K562 (cell line): ENCODE data around the gene ATG13. TPM values are rescaled to one million over a fixed set of nuclear protein-coding genes. Genes with fewer than 3 reads are reported as not detected.

Source experiments
- ATAC-seq: fragments of 200-7000 bp; cut with Tn5 transposase; 3 replicates; pipeline ENCODE4 v1.9.1; 2020; ENCODE audit warnings: moderate library complexity
- BruUV-seq: library from RNA; stranded (reverse); fragments of 400-500 nt; replicated peaks from 2 replicates; lab custom pipeline; 2021; lab: Mats Ljungman, UMichigan
- CTCF ChIA-PET: fragments of 300-600 bp; formaldehyde crosslinking; extraction: SDS; loops from one replicate; lab custom pipeline; 2021; ENCODE audit warnings: low intra/inter-chr PET ratio; lab: Yijun Ruan, JAX
- POLR2A ChIA-PET: fragments of 300-600, 350-650 bp; sonication (Branson Sonifier 250); formaldehyde crosslinking; extraction: SDS; loops from one replicate; lab custom pipeline; 2021; ENCODE audit warnings: antibody characterized with exemption, inconsistent platforms; lab: Yijun Ruan, JAX
- DNase-seq, 4 experiments: peaks; one replicate each; pipeline versions ENCODE4 v3.0.0 to v3.0.0-alpha.2; 2011 to 2018; ENCODE audit warnings: low spot score in 3 of 4, mixed read lengths in 3 of 4; ENCODE audit errors: extremely low read depth in 1 of 4
- FAIRE-seq: peaks from 2 replicates; lab custom pipeline; 2011; peaks lifted over from hg19 to GRCh38; lab: Jason Lieb, UNC
- H2AFZ ChIP-seq: 2 replicates; pipeline ENCODE4 v1.6.0; 2011; ENCODE audit warnings: low read depth, low read length, control low read depth, inconsistent platforms
- H3K27ac ChIP-seq: fragments of 200-600 bp; 3 replicates; pipeline ENCODE4 v1.8.0; 2011; ENCODE audit warnings: low read depth, mild to moderate bottlenecking, control low read depth, inconsistent platforms, low read length, moderate library complexity, mixed read lengths; ENCODE audit errors: extremely low read depth
- H3K27me3 ChIP-seq, 2 experiments: fragments of 300-600 bp in 1 of 2; 2 replicates in 1 of 2; 3 replicates in 1 of 2; pipeline versions ENCODE4 v1.6.0 to v1.8.0; 2011; ENCODE audit warnings: inconsistent platforms in 2 of 2, low read length in 2 of 2, mild to moderate bottlenecking in 1 of 2, mixed read lengths in 1 of 2, moderate library complexity in 1 of 2; ENCODE audit not compliant: control insufficient read depth in 2 of 2, insufficient read depth in 2 of 2
- H3K36me3 ChIP-seq: fragments of 300-600 bp; 3 replicates; pipeline ENCODE4 v1.8.0; 2011; ENCODE audit warnings: mild to moderate bottlenecking, low read length, inconsistent platforms; ENCODE audit not compliant: control insufficient read depth, insufficient read depth
- H3K4me1 ChIP-seq, 2 experiments: fragments of 200-600 bp in 1 of 2; replicated peaks in 1 of 2; 2 replicates in 1 of 2; 3 replicates in 1 of 2; pipeline versions ENCODE4 v1.5.1 to v1.8.0; 2011; ENCODE audit warnings: inconsistent platforms in 2 of 2, low read length in 2 of 2, mild to moderate bottlenecking in 1 of 2, mixed read lengths in 1 of 2, moderate library complexity in 1 of 2; ENCODE audit not compliant: control insufficient read depth in 2 of 2, insufficient read depth in 2 of 2
- H3K4me2 ChIP-seq: 2 replicates; pipeline ENCODE4 v1.6.1; 2011; ENCODE audit warnings: low read length, control low read depth, inconsistent platforms, mixed read lengths; ENCODE audit not compliant: insufficient read depth
- H3K4me3 ChIP-seq: fragments of 200-600 bp; sonication (generic), shearing (Covaris generic); 2 replicates; pipeline ENCODE4 v1.5.1; 2016; ENCODE audit warnings: control low read depth, inconsistent platforms
- H3K79me2 ChIP-seq: fragments of 200-600 bp; 3 replicates; pipeline ENCODE4 v1.8.0; 2011; ENCODE audit warnings: low read length, inconsistent platforms; ENCODE audit not compliant: control insufficient read depth, insufficient read depth
- H3K9ac ChIP-seq, 2 experiments: 2 replicates each; pipeline versions ENCODE4 v1.6.0 to v1.6.1; 2011; ENCODE audit warnings: low read depth in 2 of 2, low read length in 2 of 2, control low read depth in 1 of 2, inconsistent platforms in 1 of 2, mild to moderate bottlenecking in 1 of 2, mixed read lengths in 1 of 2; ENCODE audit not compliant: insufficient read depth in 1 of 2
- H3K9me1 ChIP-seq: one replicate; pipeline ENCODE4 v1.6.0; 2011; ENCODE audit warnings: inconsistent platforms, mild to moderate bottlenecking, low read length, moderate library complexity; ENCODE audit not compliant: control insufficient read depth, insufficient read depth
- H3K9me3 ChIP-seq: replicated peaks from 2 replicates; pipeline ENCODE4 v1.5.1; 2011; ENCODE audit warnings: low read depth, low read length, inconsistent platforms; ENCODE audit not compliant: control insufficient read depth, insufficient read depth
- H4K20me1 ChIP-seq: replicated peaks from 2 replicates; pipeline ENCODE4 v1.6.1; 2011; ENCODE audit warnings: low read length, inconsistent platforms, mixed read lengths; ENCODE audit not compliant: control insufficient read depth, insufficient read depth
- MYBL2 ChIP-seq, 2 experiments: fragments of 450-650 bp in 1 of 2; sonication (generic) in 1 of 2; formaldehyde crosslinking in 1 of 2; IDR thresholded peaks; 2 replicates each; pipeline versions ENCODE4 v1.6.1 to v1.8.1; 2017 to 2022; ENCODE audit warnings: borderline replicate concordance in 1 of 2, inconsistent platforms in 1 of 2, low read depth in 1 of 2, mild to moderate bottlenecking in 1 of 2, missing genetic modification reagents in 1 of 2, moderate library complexity in 1 of 2
- PBX2 ChIP-seq, 2 experiments: IDR thresholded peaks in 1 of 2; conservative IDR thresholded peaks in 1 of 2; 2 replicates each; pipeline ENCODE4 v1.6.1; 2016; ENCODE audit warnings: low read depth in 2 of 2, mild to moderate bottlenecking in 1 of 2, missing compliant biosample characterization in 1 of 2, missing genetic modification characterization in 1 of 2, moderate library complexity in 1 of 2
- ZNF143 ChIP-seq: sonication (generic); formaldehyde crosslinking; IDR thresholded peaks from 2 replicates; pipeline ENCODE4 v1.9.0; 2022; ENCODE audit warnings: mild to moderate bottlenecking, missing genetic modification reagents
- ZNF354B ChIP-seq: fragments of 250-450 bp; sonication (Bioruptor Pico); IDR thresholded peaks from 2 replicates; pipeline ENCODE4 v1.4.0; 2020
- ZNF551 ChIP-seq: fragments of 250-450 bp; sonication (Bioruptor Pico); IDR thresholded peaks from 2 replicates; pipeline ENCODE4 v1.5.0; 2021; ENCODE audit warnings: mild to moderate bottlenecking, moderate library complexity
- ZNF766 ChIP-seq: fragments of 200-800 bp; sonication (Bioruptor generic); conservative IDR thresholded peaks from 2 replicates; pipeline ENCODE4 v1.6.1; 2016; ENCODE audit warnings: missing genetic modification characterization, missing compliant biosample characterization
- WGBS: fragments of 100-300 bp; shearing (Covaris generic); methylation state at CpG from one replicate; pipeline ENCODE4 v1.1.6; 2016; ENCODE audit warnings: low coverage, mixed read lengths; ENCODE audit not compliant: insufficient coverage; ENCODE audit errors: missing lambda C conversion rate; 5-methylcytosine and 5-hydroxymethylcytosine counted together
- in situ Hi-C: fragments of 300-500 bp; cut with MboI; formaldehyde crosslinking; loops from 4 replicates; pipeline ENCODE4 v1.15.0; 2018; ENCODE audit warnings: inconsistent platforms, mixed read lengths
- intact Hi-C: fragments of 100-400 bp; cut with micrococcal nuclease; formaldehyde crosslinking; loops from 2 replicates; pipeline ENCODE4 v1.14.2; 2022
- polyA plus RNA-seq, 8 experiments: library from polyadenylated mRNA; depleted of rRNA in 4 of 8; stranded (reverse) in 5 of 8; unstranded in 3 of 8; fragments of >200 nt; fragmentation: Nextera tagmentation in 2 of 8; fragmentation: Illumina TruSeq in 1 of 8; extraction: Ambion mirVana in 2 of 8; extraction: Trizol in 1 of 8; gene quantifications; 2 replicates each; pipeline versions ENCODE4 v1.2.1 to v1.2.3, GENCODE V29; 2011 to 2014; ENCODE audit warnings: inconsistent platforms in 1 of 8, missing spikeins in 1 of 8
- total RNA-seq, 7 experiments: library from RNA; depleted of rRNA in 6 of 7; stranded (reverse); fragments of >200 nt in 6 of 7; fragmentation: Illumina TruSeq in 2 of 7; extraction: Trizol in 2 of 7; gene quantifications; 2 replicates each; pipeline versions ENCODE4 v1.2.1 to v1.2.3, GENCODE V29; 2011 to 2021; ENCODE audit warnings: low replicate concordance in 1 of 7

The ATG13 gene
- total and polyA plus RNA-seq, 9 of the 15 experiments (the other 6 are each of a cell fraction or from before 2014, with no cell fraction given), result 13.1 to 61.5 (median 36.5) TPM

- FAIRE-seq (no peak), DNase-seq (no peak), ATAC-seq (no peak)
- intact Hi-C loops, result no loop called here
- Histone ChIP-seq H3K79me2 (peaks cover 4% of the 10 kb centered on the region; the same call in 1 of the 3 replicates), H3K4me3 (no peak overlapping the region), H3K36me3 (peaks cover 33% of the 10 kb centered on the region; the same call in 2 of the 3 replicates), H3K9me3 (no peaks in the 10 kb centered on the region), H3K4me2 (no peak overlapping the region), H3K9me1 (no peaks in the 10 kb centered on the region), H2AFZ (no peak overlapping the region), H3K27me3 (no peaks in the 10 kb centered on the region), H3K27ac (no peak overlapping the region), H3K4me1 (no peaks in the 10 kb centered on the region), H4K20me1 (no peaks in the 10 kb centered on the region), H3K9ac (no peak overlapping the region; a peak in 1 of 4 replicates)
- ChIA-PET POLR2A (interaction anchor here (0.7 kb wide), 1 partner anchor 12 kb away, joined by 4 read pairs; no protein-coding TSS in a partner anchor), CTCF (no interaction called here)
- BruUV-seq, result no TSS peak
- 81% methylated on average over 6 of the region's 6 CpGs for WGBS
- in situ Hi-C loops, result no loop called here
- TF ChIP-seq ZNF766 (CRISPR knock-in tag) (no peak), MYBL2 (IDR thresholded peaks at IDR 0.05; ENCODE audit: low read depth) (no peak), MYBL2 (CRISPR knock-in tag; IDR thresholded peaks at IDR 0.05; ENCODE audit: borderline replicate concordance) (no peak), ZNF354B (CRISPR knock-in tag) (no peak), PBX2 (CRISPR knock-in tag; IDR thresholded peaks at IDR 0.05; ENCODE audit: low read depth) (no peak), PBX2 (tag; conservative IDR thresholded peaks at IDR 0.05; ENCODE audit: low read depth) (no peak), ZNF143 (CRISPR knock-in tag) (no peak), ZNF551 (CRISPR knock-in tag) (no peak)
Observed at GRCh38 chr11:46640036-46640788, 22.9 kb downstream of the ATG13 start.
